Kidney (tissue), 22 donors: ENCODE results near the gene RPUSD3. TPM values are rescaled to one million over a fixed set of nuclear protein-coding genes. Genes with fewer than 3 reads are reported as not detected.

Experiments used
- DNase-seq, 5 donors: peaks; one replicate each; pipeline ENCODE4 v3.0.0-alpha.2; 2013 to 2020
- FAIRE-seq: peaks from 2 replicates; lab custom pipeline; 2012; peaks lifted over from hg19 to GRCh38; lab: Jason Lieb, UNC
- H3K27ac ChIP-seq, 2 donors: one replicate each; pipeline ENCODE4 v1.7.0; 2013; ENCODE audit warnings: low read depth in 2 of 2, low read length in 2 of 2, inconsistent platforms in 1 of 2
- H3K27me3 ChIP-seq: one replicate; pipeline ENCODE4 v1.7.1; 2013; ENCODE audit warnings: low read length, inconsistent platforms; ENCODE audit not compliant: control insufficient read depth, insufficient read depth
- H3K36me3 ChIP-seq, 3 donors: one replicate each; pipeline versions ENCODE4 v1.7.0 to v1.7.1; 2013; ENCODE audit warnings: low read length in 3 of 3, control low read depth in 1 of 3, inconsistent platforms in 1 of 3; ENCODE audit not compliant: insufficient read depth in 3 of 3, control insufficient read depth in 2 of 3
- H3K4me1 ChIP-seq, 3 donors: one replicate each; pipeline versions ENCODE4 v1.7.0 to v1.7.1; 2013; ENCODE audit warnings: low read length in 3 of 3, inconsistent platforms in 1 of 3, low read depth in 1 of 3; ENCODE audit not compliant: control insufficient read depth in 2 of 3, insufficient read depth in 2 of 3
- H3K4me3 ChIP-seq, 3 donors: one replicate each; pipeline versions ENCODE4 v1.7.0 to v1.8.1; 2013; ENCODE audit warnings: low read length in 3 of 3, control low read depth in 1 of 3, inconsistent platforms in 1 of 3
- H3K9ac ChIP-seq, 3 donors: one replicate each; pipeline versions ENCODE4 v1.7.0 to v1.7.1; 2013; ENCODE audit warnings: low read length in 3 of 3, control low read depth in 1 of 3, inconsistent platforms in 1 of 3
- H3K9me3 ChIP-seq, 3 donors: one replicate each; pipeline versions ENCODE4 v1.7.0 to v1.7.1; 2013; ENCODE audit warnings: low read length in 3 of 3, control low read depth in 1 of 3, inconsistent platforms in 1 of 3; ENCODE audit not compliant: control insufficient read depth in 2 of 3, insufficient read depth in 1 of 3
- intact Hi-C: fragments of 100-400 bp; cut with DNase I; formaldehyde crosslinking; loops from one replicate; pipeline ENCODE4 v1.11.1; 2022
- long read RNA-seq, 10 donors: library from polyadenylated mRNA in 1 of 10; unstranded in 1 of 10; transcript quantifications; one replicate each; pipeline ENCODE4 v2.0.0 and lab custom pipeline, GENCODE V29; 2021 to 2026
- polyA plus RNA-seq: library from polyadenylated mRNA; stranded (reverse); fragments of 350-450 nt; fragmentation: Illumina TruSeq; extraction: RNeasy Lipid Tissue Mini Kit (QIAGEN cat#74804); gene quantifications from one replicate; pipeline ENCODE4 v1.2.3, GENCODE V29; 2014; ENCODE audit warnings: low read depth, low replicate concordance; ENCODE audit not compliant: insufficient read depth
- total RNA-seq: library from RNA; stranded (reverse); fragmentation: NEBNext Ultra II Directional; extraction: Animal tissue kit (Norgen Biotek cat#: 25700); gene quantifications from one replicate; pipeline ENCODE4 v1.2.1, GENCODE V29; 2021
- TF ChIP-seq, protein P1 (sequence below): IDR thresholded peaks from 3 replicates; pipeline ENCODE4 v1.5.1; 2012; ENCODE audit warnings: mild to moderate bottlenecking, moderate library complexity, borderline replicate concordance; ENCODE audit not compliant: insufficient read depth; ENCODE audit errors: extremely low read depth
- donor health status: control.
- donor health status: control.
- donor health status: control.
- donor health status: control.
- donor health status: control.
- donor health status: DM: yes; HTN: yes; CAD: no.
- donor health status: Normal renal cell carcinoma (clear cell type).

Gene RPUSD3, protein sequence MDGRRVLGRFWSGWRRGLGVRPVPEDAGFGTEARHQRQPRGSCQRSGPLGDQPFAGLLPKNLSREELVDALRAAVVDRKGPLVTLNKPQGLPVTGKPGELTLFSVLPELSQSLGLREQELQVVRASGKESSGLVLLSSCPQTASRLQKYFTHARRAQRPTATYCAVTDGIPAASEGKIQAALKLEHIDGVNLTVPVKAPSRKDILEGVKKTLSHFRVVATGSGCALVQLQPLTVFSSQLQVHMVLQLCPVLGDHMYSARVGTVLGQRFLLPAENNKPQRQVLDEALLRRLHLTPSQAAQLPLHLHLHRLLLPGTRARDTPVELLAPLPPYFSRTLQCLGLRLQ
- total RNA-seq (29.1 TPM), polyA plus RNA-seq (53.2 TPM)
- long read RNA-seq, donor 1, transcript RPUSD3-201 (9 exons, 1,225 nt), result minor isoform, 6 of 15 reads
- long read RNA-seq, donor 1, transcript RPUSD3-216 (4 exons, 2,491 nt), result major isoform, 7 of 15 reads
- long read RNA-seq, donor 1, partial matches to known transcripts, result 0 of 15 reads
- long read RNA-seq, donor 1, other reads (novel, unspliced or antisense), result 0 of 15 reads
- long read RNA-seq, donor 2, transcript RPUSD3-201 (9 exons, 1,225 nt), result major isoform, 8 of 15 reads
- long read RNA-seq, donor 2, partial matches to known transcripts, result 0 of 15 reads
- long read RNA-seq, donor 2, other reads (novel, unspliced or antisense), result 0 of 15 reads
- long read RNA-seq, donor 3, transcript RPUSD3-216 (4 exons, 2,491 nt), result minor isoform, 6 of 16 reads
- long read RNA-seq, donor 3, transcript RPUSD3-201 (9 exons, 1,225 nt), result major isoform, 7 of 16 reads
- long read RNA-seq, donor 3, partial matches to known transcripts, result 0 of 16 reads
- long read RNA-seq, donor 3, other reads (novel, unspliced or antisense), result 0 of 16 reads
- long read RNA-seq, donor 4, transcript RPUSD3-201 (9 exons, 1,225 nt), result major isoform, 8 of 10 reads
- long read RNA-seq, donor 4, partial matches to known transcripts, result 0 of 10 reads
- long read RNA-seq, donor 4, other reads (novel, unspliced or antisense), result 0 of 10 reads
- long read RNA-seq, donor 5, partial matches to known transcripts, result 0 of 2 reads
- long read RNA-seq, donor 5, other reads (novel, unspliced or antisense), result 0 of 2 reads
- long read RNA-seq, donor 6, transcript RPUSD3-201 (9 exons, 1,225 nt), result major isoform, 6 of 8 reads
- long read RNA-seq, donor 6, partial matches to known transcripts, result 0 of 8 reads
- long read RNA-seq, donor 6, other reads (novel, unspliced or antisense), result 0 of 8 reads
- long read RNA-seq, donor 7, transcript RPUSD3-201 (9 exons, 1,225 nt), result major isoform, 15 of 38 reads
- long read RNA-seq, donor 7, transcript RPUSD3-216 (4 exons, 2,491 nt), result minor isoform, 12 of 38 reads
- long read RNA-seq, donor 7, partial matches to known transcripts, result 2 of 38 reads
- long read RNA-seq, donor 7, other reads (novel, unspliced or antisense), result 4 of 38 reads
- long read RNA-seq, donor 8, transcript RPUSD3-201 (9 exons, 1,225 nt), result major isoform, 7 of 15 reads
- long read RNA-seq, donor 8, transcript RPUSD3-216 (4 exons, 2,491 nt), result major isoform, 7 of 15 reads
- long read RNA-seq, donor 8, partial matches to known transcripts, result 0 of 15 reads
- long read RNA-seq, donor 8, other reads (novel, unspliced or antisense), result 0 of 15 reads
- long read RNA-seq, donor 9, partial matches to known transcripts, result 0 of 4 reads
- long read RNA-seq, donor 9, other reads (novel, unspliced or antisense), result 0 of 4 reads
- long read RNA-seq, donor 10, transcript RPUSD3-201 (9 exons, 1,225 nt), result major isoform, 10 of 16 reads
- long read RNA-seq, donor 10, transcript RPUSD3-216 (4 exons, 2,491 nt), result minor isoform, 5 of 16 reads
- long read RNA-seq, donor 10, partial matches to known transcripts, result 0 of 16 reads
- long read RNA-seq, donor 10, other reads (novel, unspliced or antisense), result 0 of 16 reads

DNA sequence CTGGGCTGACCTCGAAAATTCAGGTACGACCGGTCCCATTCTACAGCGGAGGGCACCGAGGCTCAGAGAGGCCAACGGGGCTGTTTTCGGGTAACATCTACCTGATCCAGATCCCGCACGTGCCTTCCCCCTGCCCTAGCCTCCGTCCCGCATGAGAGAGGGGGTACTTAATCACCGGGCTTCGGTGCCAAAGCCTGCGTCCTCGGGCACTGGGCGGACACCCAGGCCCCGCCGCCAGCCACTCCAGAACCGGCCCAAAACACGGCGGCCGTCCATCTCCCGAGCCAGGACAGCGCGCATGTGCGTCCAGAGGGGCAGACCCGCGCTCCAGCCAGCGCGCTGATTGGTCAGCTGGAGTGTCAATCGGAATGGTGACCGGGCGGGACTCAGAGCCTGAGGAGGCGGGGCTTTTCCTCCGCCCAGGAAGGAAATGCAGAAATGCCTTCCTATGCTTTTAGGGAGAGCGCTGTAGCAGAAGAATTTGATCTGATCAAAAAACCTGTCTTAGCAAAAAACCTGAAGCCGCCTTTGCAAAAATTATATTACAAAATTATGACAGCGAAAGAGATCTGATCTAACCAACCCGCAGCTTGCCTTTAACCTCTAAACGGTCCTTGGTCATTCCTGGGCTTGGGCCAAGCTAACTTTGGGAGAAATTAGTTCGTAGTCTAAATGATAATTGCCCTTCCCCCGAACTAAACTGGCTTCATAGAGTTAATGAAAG lies at the start of gene RPUSD3:
TSS of gene RPUSD3 (minus strand) at position 294 of the 724 bp plus-strand sequence. CDS start at position 276, 18 bp downstream.
- Histone ChIP-seq H3K9ac (peak within 1 kb of the TSS; percentile 73 to 86 (median 75)), H3K9me3 (no peaks in the 10 kb centered on the region), H3K27me3 (no peaks in the 10 kb centered on the region), H3K4me3 (peak within 1 kb of the TSS; percentile 84 to 94 (median 87)), H3K4me1 (peaks cover 0 to 5% (median 0%) of the 10 kb centered on the region in 3 donors), H3K36me3 (peaks cover 0 to 18% (median 3%) of the 10 kb centered on the region in 3 donors), H3K27ac (peak within 1 kb of the TSS; percentile 61 to 72)
- TF ChIP-seq, protein P1, sequence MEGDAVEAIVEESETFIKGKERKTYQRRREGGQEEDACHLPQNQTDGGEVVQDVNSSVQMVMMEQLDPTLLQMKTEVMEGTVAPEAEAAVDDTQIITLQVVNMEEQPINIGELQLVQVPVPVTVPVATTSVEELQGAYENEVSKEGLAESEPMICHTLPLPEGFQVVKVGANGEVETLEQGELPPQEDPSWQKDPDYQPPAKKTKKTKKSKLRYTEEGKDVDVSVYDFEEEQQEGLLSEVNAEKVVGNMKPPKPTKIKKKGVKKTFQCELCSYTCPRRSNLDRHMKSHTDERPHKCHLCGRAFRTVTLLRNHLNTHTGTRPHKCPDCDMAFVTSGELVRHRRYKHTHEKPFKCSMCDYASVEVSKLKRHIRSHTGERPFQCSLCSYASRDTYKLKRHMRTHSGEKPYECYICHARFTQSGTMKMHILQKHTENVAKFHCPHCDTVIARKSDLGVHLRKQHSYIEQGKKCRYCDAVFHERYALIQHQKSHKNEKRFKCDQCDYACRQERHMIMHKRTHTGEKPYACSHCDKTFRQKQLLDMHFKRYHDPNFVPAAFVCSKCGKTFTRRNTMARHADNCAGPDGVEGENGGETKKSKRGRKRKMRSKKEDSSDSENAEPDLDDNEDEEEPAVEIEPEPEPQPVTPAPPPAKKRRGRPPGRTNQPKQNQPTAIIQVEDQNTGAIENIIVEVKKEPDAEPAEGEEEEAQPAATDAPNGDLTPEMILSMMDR, result no peak
- DNase-seq, result peak; percentile 97 to 99 (median 97)
- peak; percentile 45 for FAIRE-seq
- intact Hi-C loops, result no loop called here

GRCh38 chr3:9891072-9891622 lies 47.3 kb upstream of the RPUSD3 start:
- Histone ChIP-seq H3K27ac (peak overlapping the region; percentile 97), H3K4me1 (peaks cover 0 to 15% (median 9%) of the 10 kb centered on the region in 3 donors), H3K27me3 (no peaks in the 10 kb centered on the region), H3K36me3 (peaks cover 0 to 11% (median 8%) of the 10 kb centered on the region in 3 donors), H3K9ac (peak overlapping the region; percentile 71 to 94 (median 86)), H3K9me3 (no peaks in the 10 kb centered on the region), H3K4me3 (peak overlapping the region; percentile 71 to 91 (median 78))
- TF ChIP-seq, protein P1, result no peak
- intact Hi-C loops, result no loop called here
- FAIRE-seq, result no peak
- DNase-seq, result no peak
